HG02943 (cell line): Measurements from ENCODE around the gene UCKL1.

Source experiments
- ATAC-seq: cut with Tn5 transposase; IDR thresholded peaks from one replicate; pipeline ENCODE4 v1.9.1; 2021; ENCODE audit warnings: mild to moderate bottlenecking, low read depth, moderate library complexity; ENCODE audit not compliant: unreplicated experiment

UCKL1 gene

GRCh38 chr20:63894358-63895201 lies 61.6 kb downstream of the UCKL1 start, which contains the start of gene DNAJC5:
DNAJC5 (plus strand) TSS chr20:63895126; CDS start chr20:63928346, 33,220 bp downstream.
- peak; percentile 80 for ATAC-seq

GRCh38 chr20:63893999-63894357 lies 62.2 kb downstream of the UCKL1 start:
- no peak for ATAC-seq

GRCh38 chr20:63892402-63892801 lies 63.8 kb downstream of the UCKL1 start:
- ATAC-seq = no peak

GRCh38 chr20:63891061-63892002 lies 64.9 kb downstream of the UCKL1 start:
- ATAC-seq = no peak

- ATAC-seq = no peak
Observed at GRCh38 chr20:63890616-63891015, 65.6 kb downstream of the UCKL1 start.

GRCh38 chr20:63890201-63890576 lies 66.0 kb downstream of the UCKL1 start:
- no peak for ATAC-seq
